Measurements from ENCODE around the gene ATM. TPM values are rescaled to one million over a fixed set of nuclear protein-coding genes. Genes with fewer than 3 reads are reported as not detected.
"Not testable (repeated sequence)": the region's sequence is repeated elsewhere in the genome, so short reads cannot be mapped to it uniquely, and the experiment has no call there.

ATM gene
- total RNA-seq, 1 donor from 2014 or later: 72.1 TPM

- DNase-seq (ENCODE audit: extremely low spot score, unreplicated experiment): no peak
- Mint-ChIP-seq H3K27me3 (ENCODE audit: unreplicated experiment) (no peaks in the 10 kb centered on the region), H3K27ac (ENCODE audit: unreplicated experiment) (no peak overlapping the region), H3K4me3 (ENCODE audit: unreplicated experiment) (no peak overlapping the region), H3K9me3 (ENCODE audit: unreplicated experiment) (no peaks in the 10 kb centered on the region), H3K36me3 (ENCODE audit: unreplicated experiment) (peaks cover 28% of the 10 kb centered on the region), H3K4me1 (ENCODE audit: unreplicated experiment) (peaks cover 4% of the 10 kb centered on the region)
- TF ChIP-seq, protein P1, sequence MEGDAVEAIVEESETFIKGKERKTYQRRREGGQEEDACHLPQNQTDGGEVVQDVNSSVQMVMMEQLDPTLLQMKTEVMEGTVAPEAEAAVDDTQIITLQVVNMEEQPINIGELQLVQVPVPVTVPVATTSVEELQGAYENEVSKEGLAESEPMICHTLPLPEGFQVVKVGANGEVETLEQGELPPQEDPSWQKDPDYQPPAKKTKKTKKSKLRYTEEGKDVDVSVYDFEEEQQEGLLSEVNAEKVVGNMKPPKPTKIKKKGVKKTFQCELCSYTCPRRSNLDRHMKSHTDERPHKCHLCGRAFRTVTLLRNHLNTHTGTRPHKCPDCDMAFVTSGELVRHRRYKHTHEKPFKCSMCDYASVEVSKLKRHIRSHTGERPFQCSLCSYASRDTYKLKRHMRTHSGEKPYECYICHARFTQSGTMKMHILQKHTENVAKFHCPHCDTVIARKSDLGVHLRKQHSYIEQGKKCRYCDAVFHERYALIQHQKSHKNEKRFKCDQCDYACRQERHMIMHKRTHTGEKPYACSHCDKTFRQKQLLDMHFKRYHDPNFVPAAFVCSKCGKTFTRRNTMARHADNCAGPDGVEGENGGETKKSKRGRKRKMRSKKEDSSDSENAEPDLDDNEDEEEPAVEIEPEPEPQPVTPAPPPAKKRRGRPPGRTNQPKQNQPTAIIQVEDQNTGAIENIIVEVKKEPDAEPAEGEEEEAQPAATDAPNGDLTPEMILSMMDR (IDR thresholded peaks at IDR 0.05): no peak
Measured at GRCh38 chr11:108364159-108364558, 141.3 kb downstream of the ATM start.

DNA sequence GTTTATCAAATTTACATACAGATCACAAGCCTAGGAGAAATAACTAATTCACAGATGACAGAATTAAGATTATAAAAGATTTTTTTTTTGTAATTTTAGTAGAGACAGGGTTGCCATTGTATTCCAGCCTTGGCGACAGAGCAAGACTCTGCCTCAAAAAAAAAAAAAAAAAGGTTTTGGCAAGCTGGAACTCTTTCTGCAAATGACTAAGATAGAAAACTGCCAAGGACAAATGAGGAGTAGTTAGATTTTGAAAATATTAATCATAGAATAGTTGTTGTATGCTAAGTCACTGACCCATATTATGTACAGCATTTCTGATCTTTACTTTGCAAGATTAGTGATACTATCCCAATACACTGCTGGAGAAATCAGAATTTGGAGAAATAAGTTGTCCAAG is 145.3 kb downstream of the ATM start:
- Mint-ChIP-seq H3K36me3 (ENCODE audit: unreplicated experiment) (peaks cover 42% of the 10 kb centered on the region), H3K4me3 (ENCODE audit: unreplicated experiment) (no peak overlapping the region), H3K9me3 (ENCODE audit: unreplicated experiment) (peaks cover 2% of the 10 kb centered on the region), H3K27me3 (ENCODE audit: unreplicated experiment) (no peaks in the 10 kb centered on the region), H3K27ac (ENCODE audit: unreplicated experiment) (no peak overlapping the region), H3K4me1 (ENCODE audit: unreplicated experiment) (peaks cover 4% of the 10 kb centered on the region)
- no peak for DNase-seq (ENCODE audit: extremely low spot score, unreplicated experiment)
- TF ChIP-seq, protein P1 (IDR thresholded peaks at IDR 0.05): no peak

DNA sequence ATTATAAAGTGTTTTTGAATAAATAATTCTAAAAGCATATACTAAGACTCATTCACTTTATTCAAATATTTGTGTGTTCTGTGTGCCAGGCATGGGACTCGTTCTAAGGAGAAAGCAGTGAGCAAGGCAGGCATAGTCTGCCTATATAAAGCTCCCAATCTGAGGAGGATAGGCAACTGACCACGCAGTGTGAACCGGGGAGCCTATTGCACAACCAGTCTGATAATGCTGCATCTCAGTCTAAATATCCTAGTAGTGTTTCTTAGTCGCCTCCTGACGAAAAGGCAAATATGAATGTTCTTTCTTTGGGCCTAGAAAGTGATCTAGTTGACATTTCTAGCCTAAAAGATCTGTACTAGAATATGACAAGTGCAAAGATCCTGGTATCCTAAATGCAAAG is 146.2 kb downstream of the ATM start:
- peaks cover 5% of the 10 kb centered on the region for H3K9me3 Mint-ChIP-seq (ENCODE audit: unreplicated experiment)
- peaks cover 4% of the 10 kb centered on the region for H3K4me1 Mint-ChIP-seq (ENCODE audit: unreplicated experiment)
- H3K27ac Mint-ChIP-seq (ENCODE audit: unreplicated experiment): no peak overlapping the region
- DNase-seq (ENCODE audit: extremely low spot score, unreplicated experiment): no peak
- peaks cover 45% of the 10 kb centered on the region for H3K36me3 Mint-ChIP-seq (ENCODE audit: unreplicated experiment)
- TF ChIP-seq, protein P1 (IDR thresholded peaks at IDR 0.05): no peak
- no peaks in the 10 kb centered on the region for H3K27me3 Mint-ChIP-seq (ENCODE audit: unreplicated experiment)
- H3K4me3 Mint-ChIP-seq (ENCODE audit: unreplicated experiment): no peak overlapping the region

GRCh38 chr11:108370315-108370714 is 147.4 kb downstream of the ATM start:
- Mint-ChIP-seq H3K4me1 (ENCODE audit: unreplicated experiment) (peaks cover 4% of the 10 kb centered on the region), H3K27ac (ENCODE audit: unreplicated experiment) (no peak overlapping the region), H3K36me3 (ENCODE audit: unreplicated experiment) (peaks cover 35% of the 10 kb centered on the region), H3K4me3 (ENCODE audit: unreplicated experiment) (no peak overlapping the region), H3K27me3 (ENCODE audit: unreplicated experiment) (no peaks in the 10 kb centered on the region), H3K9me3 (ENCODE audit: unreplicated experiment) (peaks cover 9% of the 10 kb centered on the region)
- DNase-seq (ENCODE audit: extremely low spot score, unreplicated experiment): no peak
- TF ChIP-seq, protein P1 (IDR thresholded peaks at IDR 0.05): no peak

DNA sequence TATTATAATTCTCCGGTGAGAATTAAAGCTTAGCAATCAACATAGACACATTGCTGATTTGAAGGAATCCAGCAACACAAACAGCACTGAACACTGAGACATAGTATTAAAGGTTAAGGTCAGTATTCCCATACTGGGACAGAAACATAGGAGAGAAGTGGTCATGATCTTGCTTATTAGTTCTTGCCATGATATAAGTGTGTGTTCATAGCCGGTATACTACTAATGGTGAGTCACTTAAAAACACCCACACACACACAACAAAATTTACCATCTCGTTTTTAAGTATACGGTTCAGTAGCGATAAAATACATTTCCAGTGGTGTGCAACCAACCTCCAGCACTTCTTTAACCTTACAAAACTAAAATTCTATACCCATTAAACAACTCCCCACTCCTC is 148.1 kb downstream of the ATM start:
- no peaks in the 10 kb centered on the region for H3K27me3 Mint-ChIP-seq (ENCODE audit: unreplicated experiment)
- H3K4me3 Mint-ChIP-seq (ENCODE audit: unreplicated experiment): no peak overlapping the region
- TF ChIP-seq, protein P1 (IDR thresholded peaks at IDR 0.05): no peak
- H3K9me3 Mint-ChIP-seq (ENCODE audit: unreplicated experiment): peaks cover 9% of the 10 kb centered on the region
- DNase-seq (ENCODE audit: extremely low spot score, unreplicated experiment): no peak
- H3K27ac Mint-ChIP-seq (ENCODE audit: unreplicated experiment): no peak overlapping the region
- H3K4me1 Mint-ChIP-seq (ENCODE audit: unreplicated experiment): peaks cover 4% of the 10 kb centered on the region
- peaks cover 30% of the 10 kb centered on the region for H3K36me3 Mint-ChIP-seq (ENCODE audit: unreplicated experiment)

- H3K36me3 Mint-ChIP-seq (ENCODE audit: unreplicated experiment): peaks cover 19% of the 10 kb centered on the region
- not testable (repeated sequence) for H3K9me3 Mint-ChIP-seq (ENCODE audit: unreplicated experiment); H3K27me3 Mint-ChIP-seq (ENCODE audit: unreplicated experiment); H3K4me1 Mint-ChIP-seq (ENCODE audit: unreplicated experiment); H3K27ac Mint-ChIP-seq (ENCODE audit: unreplicated experiment); H3K4me3 Mint-ChIP-seq (ENCODE audit: unreplicated experiment); DNase-seq (ENCODE audit: extremely low spot score, unreplicated experiment)
Measured at GRCh38 chr11:108373505-108373904, 150.6 kb downstream of the ATM start.
